NCI-H526 (cell line): ENCODE results near the gene DES.

Experiments used
- DNase-seq, 2 experiments: peaks; one replicate each; lab custom pipeline; 2025; lab: John Stamatoyannopoulos, UW

The DES gene

DNA sequence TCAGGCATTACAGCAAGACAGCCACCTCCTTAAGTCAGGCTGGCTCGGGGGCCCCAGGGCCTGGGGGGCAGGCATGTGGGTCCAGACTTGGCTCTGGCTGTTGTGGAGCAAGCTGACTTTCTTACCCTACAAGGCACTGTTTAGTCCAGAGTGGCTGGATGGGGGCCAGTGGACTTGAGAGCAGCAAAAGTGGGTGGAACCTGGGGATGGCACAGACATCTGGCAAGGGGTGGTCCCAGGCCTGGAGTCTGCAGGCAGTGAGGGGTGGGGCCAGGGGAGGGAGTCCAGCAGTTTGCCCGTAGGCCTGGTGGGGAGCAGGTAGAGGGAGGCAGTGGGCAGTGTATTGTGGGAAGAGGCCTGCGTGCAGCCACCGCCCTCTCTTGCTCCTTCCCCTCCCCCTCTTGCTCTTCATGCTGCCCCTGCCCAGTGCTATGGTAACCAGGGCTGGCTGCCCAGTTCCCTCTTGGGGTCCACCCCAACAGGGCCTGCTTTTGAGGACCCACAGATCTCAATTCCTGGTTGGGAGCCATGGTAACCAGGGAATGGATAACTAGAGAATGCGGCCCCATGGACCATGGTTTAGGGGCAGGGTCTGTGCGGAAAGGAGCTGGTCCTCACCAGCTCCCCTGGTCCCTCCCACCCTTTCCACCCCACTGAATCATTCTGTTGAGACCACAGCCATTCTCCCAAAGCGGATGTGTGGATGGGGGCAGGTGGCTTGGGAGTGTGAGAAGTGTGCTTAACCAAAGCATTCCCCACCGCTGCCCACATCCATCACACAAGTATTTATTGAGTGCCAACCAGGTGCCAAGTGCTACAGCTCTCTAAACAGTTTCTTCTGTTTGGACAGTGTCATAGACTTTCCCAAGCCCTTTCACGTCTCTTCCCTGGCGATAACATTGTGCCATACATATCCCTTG is 35.8 kb downstream of the DES start:
- DNase-seq, result no peak

DNA sequence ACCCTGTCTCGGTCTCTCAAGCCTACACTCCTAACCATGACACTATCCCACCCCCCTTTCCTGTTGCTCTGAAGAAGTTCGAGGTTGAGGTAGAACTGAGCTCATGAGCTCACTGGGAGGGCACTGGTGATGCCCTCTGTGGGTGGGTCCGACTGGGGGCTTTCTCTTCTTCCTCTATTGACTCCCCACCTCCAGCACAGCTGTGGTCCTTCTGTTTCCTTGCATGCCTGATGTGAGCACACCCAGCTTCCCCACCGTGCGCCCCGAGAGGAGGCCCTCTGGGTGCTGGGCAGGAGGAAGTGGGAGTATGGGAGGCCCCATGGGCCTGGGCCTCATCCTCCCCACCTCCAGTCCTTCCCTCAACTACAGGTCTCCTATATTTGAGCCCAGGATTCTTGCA is 37.4 kb downstream of the DES start:
- DNase-seq, result no peak

DNA sequence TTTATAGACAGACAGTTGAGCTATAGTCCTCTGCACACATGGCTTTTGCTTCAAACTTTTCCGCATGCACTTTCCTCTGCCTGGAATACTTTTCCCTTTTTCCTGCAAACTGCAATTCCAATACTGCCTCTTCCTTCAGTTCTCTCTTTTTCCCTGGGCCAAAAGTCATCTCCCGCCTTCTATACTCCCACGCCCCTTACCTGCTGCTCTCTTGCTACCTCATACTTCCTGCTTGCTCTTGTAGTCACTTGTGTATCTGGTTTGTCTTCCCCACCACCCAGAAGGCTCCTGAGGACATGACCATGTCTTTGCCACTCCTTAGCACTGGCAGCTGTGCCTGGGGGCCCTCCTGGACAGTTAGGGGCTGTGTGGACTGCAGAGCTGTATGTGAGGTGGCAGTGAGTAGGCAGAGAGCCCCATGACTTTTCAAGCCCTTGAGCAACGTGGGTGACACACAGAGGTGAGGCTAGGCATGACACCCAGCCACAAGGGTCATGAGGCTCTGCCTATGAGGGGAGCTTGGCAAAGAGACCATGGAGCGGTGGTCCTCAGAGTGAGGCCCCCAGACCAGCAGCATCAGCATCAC is 39.7 kb downstream of the DES start:
- no peak for DNase-seq

DNA sequence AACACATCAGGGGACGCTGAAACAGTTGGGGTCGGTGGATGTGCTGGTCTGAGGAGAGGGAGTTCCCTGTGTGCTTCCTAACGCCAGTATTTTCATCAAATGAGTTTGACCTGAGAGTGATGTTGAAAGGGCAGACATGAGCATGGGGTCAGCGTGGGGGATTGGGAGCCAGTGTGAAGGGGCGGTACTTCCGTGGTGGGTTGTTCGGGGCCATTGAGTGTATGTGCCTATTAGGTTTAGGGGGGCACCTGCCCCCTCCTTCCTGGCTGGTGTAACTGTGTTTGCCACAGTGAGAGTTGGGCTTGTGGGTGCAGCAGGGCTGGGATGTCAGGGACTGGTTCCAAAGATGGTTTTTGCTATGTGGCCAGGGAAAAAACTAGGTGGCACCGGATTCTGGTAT is 40.8 kb downstream of the DES start:
- no peak for DNase-seq

DNA sequence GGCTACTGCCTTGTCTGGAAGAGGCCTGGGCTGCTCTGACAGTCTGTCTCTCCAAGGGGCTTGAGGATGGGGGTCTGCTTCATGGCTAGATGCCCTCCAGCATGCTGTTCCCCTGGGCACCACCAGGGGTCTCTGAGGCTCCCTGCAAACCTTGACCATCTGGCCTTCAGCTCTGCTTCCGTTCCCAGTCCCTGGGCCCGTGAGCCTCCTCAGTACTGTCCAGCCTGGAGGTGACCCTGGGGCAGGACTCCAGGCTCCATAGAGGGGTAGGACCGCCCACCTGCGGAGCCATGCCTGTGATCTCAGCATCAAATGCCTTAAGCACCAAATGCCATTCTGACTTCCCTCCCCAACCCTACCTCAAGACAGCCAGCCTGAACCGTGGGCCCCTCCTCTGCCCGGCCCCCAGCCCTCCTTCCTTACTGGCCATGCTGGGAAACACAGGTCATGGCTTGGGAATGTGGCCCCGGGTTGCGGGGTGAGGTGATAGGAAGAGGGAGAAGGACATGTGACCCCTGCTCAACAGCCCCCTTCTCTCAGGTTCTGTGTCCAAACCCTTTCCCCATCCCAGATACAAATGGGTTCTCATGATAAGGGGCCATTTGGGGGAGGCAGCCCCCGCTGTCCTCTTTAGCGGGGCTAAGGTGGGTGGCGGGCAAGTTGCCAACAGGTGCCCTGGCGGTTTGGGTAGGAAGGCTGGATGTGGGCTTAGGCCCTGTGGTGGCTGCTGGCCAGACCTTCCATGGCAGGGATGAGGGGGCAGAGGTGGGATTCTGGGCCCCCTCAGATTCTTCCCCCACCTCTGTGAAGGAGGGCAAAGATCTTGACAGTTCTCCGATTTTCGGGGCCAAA is 41.5 kb downstream of the DES start:
- DNase-seq, result peak in 1 of 2 experiments; percentile 64

DNA sequence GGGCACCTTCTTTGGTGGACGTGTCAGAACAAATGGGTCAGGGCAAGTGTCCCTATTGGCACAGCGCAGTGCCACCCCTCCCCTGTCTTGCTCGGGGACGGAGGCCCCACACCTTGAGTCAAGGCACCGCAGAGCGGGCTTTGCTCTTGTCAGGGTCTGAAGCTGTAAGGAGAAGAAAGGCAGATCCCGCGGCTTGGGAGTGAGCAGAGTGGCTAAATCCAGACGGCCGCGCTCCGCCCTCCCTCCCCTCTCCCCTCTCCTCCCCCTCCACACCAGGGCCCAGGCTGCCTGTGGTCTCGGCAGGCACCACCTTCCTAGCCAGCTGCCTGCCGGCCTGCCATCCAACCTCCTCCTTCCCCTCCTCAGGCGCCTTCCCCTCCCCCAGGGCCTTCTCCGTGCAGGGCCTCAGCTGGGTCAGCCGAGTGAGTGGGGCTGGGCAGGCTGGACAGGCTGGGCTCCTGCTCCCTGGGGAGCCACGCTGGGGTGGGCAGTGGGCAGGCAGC is 42.3 kb downstream of the DES start:
- DNase-seq, result peak in 1 of 2 experiments; percentile 64

DNA sequence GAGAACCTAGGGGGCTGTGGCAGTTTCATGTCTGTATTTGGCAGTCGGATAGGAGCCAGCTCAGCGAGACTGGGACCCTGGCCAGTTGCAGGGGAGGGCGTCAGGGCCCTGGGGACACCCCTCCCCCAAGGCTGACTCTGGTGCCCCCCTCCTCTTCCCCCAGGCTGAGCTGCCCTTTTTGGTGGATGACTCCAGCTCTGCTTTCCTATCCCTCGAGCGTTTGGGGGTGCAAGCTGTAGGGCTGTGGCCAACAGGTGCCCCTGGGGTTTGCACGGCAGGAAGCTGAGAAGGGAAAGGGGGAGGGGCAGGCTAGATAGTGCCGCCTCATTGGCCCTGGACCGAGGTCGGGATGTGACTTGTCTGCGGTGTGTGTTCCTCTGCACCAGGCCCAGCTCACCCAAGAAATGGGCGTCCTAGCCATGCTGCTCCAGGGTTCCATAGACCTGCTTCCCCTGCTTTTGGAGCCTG is 42.9 kb downstream of the DES start:
- DNase-seq, result peak in 1 of 2 experiments; percentile 26

DNA sequence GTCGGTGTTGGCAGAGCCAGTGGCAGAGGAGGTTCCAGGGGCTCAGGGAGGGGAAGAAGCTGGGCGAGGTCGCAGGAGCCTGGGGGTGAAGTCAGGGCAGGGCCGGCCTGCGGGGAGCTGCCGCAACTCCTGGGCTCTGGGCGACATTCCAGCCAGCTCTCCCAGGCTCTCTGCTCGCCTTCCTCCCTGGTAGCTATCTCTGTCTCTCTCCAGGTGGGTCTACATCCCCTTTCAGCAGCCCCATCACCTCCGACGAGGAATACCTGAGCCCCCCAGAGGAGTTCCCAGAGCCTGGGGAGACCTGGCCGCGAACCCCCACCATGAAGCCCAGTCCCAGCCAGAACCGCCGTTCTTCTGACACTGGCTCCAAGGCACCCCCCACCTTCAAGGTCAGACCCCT is 43.5 kb downstream of the DES start:
- no peak for DNase-seq

DNA sequence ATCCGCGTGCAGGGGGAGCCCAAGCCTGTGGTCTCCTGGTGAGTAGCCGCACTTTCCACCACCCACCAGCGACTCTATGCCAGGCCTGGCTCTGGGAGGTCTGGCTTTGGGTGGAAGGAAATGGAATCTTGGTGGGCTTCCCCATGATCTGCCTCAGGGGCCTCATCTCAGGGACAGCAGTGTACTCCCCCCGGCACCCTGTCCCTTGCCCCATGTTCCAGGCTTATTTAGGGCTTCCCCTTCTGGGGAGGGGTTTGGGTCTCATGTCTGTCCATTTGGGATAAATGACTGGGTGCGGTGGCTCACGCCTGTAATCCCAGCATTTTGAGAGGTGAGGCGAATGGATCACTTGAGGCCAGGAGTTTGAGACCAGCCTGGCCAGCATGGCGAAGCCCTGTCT is 44.2 kb downstream of the DES start:
- DNase-seq, result no peak

DNA sequence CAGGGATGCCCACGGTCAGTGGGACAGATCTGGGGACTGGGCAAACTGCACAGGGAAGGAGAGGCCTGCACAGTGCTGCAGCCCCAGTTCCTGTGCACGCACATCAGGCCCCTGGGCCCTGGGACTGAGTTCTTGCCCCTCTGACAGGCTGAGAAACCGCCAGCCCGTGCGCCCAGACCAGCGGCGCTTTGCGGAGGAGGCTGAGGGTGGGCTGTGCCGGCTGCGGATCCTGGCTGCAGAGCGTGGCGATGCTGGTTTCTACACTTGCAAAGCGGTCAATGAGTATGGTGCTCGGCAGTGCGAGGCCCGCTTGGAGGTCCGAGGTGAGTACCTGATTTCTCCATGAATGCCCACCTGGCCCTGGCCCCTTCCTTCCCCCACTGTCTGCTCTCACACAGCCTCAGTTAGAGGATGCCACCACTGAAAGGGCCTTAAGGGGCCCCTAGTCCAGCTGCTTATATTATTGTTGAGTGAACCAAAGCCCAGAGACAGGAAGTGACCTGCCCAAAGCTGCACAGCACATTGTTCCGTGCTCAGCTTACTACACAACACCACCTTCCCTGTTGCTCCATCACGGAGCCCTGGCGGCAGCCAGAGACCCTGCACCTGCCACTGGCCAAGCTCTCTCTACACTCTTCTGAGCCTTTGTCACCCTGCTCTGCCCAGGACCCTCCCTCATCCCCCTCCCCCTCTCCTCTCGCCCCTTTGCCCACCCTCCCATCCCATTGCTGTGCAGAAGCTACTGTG is 46.3 kb downstream of the DES start:
- no peak for DNase-seq

DNA sequence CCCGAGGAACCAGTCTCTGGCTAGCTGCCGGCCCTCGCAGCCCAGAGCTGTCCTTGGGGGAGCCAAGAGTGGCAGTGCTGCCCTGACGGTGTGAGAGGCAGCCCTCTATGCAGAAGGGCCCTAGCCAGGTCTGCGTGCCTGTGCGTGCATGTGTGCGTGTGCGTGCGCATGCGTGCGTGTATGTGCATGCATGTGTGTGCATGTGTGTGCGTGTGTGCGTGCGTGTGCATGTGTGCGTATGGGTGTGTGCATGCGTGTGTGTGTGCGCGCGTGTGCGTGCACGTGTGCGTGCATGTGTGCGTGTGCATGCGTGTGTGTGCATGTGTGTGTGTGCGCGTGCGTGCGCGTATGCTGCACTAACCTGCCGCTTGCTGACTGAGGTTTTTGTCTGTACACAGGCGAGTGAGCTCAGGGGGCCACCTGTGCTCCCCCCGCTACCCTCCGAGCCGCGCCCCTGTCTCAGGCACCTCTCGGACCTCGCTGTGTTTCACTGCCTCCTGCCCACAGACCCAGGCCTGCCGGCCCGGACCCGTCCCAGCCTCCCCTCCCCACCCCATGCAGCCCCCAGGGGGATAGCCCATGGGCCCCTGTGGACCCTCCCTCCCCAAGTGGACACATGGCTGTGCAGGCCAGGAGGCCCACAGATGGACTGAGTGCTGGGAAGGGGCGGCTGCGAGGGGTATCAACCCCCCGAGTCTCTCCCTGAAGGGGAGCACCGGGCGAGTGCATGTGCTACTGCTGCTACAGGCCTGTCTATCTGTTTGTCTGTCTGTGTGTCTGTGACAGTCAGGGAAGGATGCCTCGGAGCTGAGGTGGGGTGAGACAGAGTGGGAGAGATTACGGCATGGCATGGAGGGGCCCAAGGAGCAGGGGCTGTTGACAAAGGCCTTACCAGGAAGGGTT is 47.7 kb downstream of the DES start:
- no peak for DNase-seq

DNA sequence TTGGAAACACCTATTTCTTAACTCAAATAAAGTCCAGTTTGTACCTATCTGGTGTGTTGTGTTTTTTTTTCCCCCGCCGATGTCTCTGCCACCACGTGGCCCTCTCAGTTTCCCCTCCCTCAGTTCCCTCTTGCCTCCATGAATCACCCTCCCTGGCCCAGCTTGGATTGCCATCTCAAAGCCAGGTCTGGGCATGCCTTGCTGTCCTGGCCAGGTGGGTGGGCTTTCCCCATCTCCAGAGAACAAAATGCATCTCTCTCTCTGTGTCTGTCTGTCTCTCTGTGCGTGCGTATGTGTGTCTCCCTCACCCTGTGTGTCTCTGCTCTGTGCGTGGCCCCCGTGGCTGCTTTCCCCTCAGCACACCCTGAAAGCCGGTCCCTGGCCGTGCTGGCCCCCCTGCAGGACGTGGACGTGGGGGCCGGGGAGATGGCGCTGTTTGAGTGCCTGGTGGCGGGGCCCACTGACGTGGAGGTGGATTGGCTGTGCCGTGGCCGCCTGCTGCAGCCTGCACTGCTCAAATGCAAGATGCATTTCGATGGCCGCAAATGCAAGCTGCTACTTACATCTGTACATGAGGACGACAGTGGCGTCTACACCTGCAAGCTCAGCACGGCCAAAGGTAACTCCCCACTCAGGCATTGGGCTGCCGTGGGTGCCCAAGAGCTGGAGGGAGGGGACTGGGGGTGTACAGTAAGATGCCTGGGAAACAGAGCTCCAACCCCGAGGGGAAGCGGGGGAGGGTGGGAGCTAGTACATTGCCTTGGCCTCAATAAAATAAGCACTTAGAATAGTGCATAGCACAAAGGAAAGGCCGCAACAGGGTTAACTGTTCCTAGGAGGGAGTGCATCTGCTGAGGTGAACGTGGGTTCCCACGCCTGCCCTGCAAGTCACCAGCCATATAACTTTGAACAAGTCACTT is 48.9 kb downstream of the DES start:
- no peak for DNase-seq

DNA sequence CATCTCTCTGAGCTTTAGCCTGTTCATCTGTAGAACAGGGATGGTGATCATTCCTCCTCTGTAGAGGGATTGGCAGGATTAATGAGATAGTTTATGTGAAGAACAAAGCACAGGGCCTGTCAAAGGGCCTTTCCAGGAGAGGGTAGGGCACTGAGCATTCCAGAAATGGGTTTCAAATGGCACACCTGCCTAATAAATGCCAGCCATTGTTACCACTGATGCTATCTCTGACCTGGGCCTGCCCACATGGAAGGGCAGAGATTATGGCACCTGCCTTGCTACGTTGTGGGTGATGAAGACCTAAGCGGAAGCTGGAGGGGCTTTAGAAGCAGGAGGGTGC is 49.5 kb downstream of the DES start:
- DNase-seq, result no peak

DNA sequence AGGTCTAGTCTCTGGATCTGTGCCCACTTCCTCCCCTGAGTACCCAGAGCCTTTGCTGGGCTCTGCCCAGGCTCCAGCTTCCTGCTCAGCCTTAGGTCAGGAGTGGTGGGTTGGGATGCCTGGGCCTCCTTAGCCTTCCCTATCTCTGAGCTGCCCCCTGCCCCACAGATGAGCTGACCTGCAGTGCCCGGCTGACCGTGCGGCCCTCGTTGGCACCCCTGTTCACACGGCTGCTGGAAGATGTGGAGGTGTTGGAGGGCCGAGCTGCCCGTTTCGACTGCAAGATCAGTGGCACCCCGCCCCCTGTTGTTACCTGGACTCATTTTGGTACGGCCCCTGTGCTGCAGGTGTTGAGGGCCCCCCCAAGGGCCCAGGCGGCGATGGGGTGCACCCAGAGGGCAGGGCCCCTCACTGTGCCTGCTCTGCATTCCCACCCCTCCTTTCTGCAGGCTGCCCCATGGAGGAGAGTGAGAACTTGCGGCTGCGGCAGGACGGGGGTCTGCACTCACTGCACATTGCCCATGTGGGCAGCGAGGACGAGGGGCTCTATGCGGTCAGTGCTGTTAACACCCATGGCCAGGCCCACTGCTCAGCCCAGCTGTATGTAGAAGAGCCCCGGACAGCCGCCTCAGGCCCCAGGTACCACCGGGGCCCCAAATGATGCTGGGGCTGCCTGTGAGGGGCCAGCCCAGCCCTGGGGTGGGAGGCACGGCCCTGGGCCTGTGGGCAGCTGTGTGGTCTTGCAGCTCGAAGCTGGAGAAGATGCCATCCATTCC is 50.4 kb downstream of the DES start:
- no peak for DNase-seq

DNA sequence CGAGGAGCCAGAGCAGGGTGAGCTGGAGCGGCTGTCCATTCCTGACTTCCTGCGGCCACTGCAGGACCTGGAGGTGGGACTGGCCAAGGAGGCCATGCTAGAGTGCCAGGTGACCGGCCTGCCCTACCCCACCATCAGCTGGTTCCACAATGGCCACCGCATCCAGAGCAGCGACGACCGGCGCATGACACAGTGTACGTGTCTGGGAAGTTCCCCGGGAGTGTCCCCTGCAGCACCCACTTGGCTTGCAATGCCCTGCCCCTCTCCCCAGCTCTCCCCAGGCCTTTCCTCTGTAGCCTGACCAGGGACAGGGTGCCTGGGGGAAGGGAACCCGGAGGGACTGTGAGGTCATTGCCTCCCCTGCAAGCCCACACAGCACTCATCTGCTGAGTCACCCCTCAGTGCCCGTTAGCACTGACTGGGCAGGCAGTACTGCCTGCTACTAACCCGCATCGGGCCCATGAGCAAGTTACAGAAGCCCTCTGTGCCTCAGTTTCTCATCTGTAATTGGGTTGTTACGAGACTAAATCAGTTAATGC is 51.1 kb downstream of the DES start:
- no peak for DNase-seq

DNA sequence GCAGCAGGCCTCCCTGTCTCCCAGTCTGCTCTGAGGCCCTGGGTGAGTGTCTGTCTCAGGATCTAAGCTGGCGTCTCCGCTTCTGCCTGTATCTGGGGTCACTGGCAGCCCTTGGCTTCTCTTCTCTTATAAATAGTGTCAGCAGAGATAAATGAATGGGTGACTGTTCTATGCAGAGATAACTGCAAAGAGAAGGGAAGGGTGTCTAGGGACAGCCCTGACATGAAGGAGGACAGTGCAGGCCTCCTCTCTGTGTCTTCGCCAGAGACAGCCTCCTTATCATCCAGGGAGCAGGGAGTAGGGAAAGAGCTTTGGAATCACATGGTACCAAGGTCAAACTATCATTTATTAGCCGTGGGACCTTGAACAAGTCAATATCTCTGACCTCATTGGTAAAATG is 52.3 kb downstream of the DES start:
- DNase-seq, result no peak

DNA sequence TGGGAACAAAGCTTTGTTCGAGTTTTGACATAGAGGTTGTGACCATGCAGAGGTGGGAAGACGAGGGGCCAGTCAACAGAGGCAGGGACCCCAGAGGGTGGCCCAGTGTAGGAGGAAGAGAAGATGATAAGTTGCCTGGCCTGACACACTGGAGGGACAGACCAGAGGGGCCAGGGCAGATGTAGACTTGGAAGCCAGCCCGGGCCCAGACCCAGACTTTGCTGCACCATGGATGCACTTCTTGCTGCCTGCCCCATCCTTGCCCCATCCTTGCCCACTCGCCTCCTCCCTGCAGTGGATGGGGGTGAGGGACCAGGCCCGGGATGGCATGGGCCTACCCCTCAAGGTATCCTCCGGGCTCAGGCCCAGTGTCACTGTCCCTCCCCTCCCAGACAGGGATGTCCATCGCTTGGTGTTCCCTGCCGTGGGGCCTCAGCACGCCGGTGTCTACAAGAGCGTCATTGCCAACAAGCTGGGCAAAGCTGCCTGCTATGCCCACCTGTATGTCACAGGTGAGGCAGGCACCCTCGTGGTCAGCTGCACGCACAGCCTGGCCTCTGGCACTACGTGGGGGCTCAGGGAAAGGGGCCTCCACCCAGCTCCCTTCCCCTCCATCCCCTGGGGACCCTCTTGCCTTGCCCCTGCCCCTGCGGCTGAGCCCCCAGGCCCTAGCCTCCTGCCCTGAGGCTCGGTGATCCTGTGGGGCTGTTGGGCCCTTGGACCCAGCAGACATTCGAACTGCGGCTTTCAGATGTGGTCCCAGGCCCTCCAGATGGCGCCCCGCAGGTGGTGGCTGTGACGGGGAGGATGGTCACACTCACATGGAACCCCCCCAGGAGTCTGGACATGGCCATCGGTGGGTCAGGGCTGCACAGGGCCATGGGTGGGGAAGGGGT is 53.5 kb downstream of the DES start:
- no peak for DNase-seq
